GM10248 (cell line): ENCODE data around the gene OR6C1.
"Not testable (repeated sequence)": the region's sequence is repeated elsewhere in the genome, so short reads cannot be mapped to it uniquely, and the experiment has no call there.

Experiments used
- CTCF ChIA-PET: fragments of 300-600 bp; sonication (Branson Sonifier 250); formaldehyde crosslinking; extraction: SDS; loops from one replicate; lab custom pipeline; 2021; ENCODE audit warnings: antibody characterized with exemption; lab: Yijun Ruan, JAX
- POLR2A ChIA-PET: fragments of 350-650 bp; sonication (Branson Sonifier 250); formaldehyde crosslinking; extraction: SDS; loops from one replicate; lab custom pipeline; 2020; ENCODE audit warnings: antibody characterized with exemption; lab: Yijun Ruan, JAX
- DNase-seq: peaks from one replicate; pipeline ENCODE4 v3.0.0; 2012; ENCODE audit errors: extremely low spot score
- TF ChIP-seq, protein P1 (sequence below): IDR thresholded peaks from 2 replicates; pipeline ENCODE4 v1.5.1; 2012; ENCODE audit warnings: mild to moderate bottlenecking, low read depth; ENCODE audit errors: extremely low read depth, missing control alignments, control extremely low read depth

The OR6C1 gene

DNA sequence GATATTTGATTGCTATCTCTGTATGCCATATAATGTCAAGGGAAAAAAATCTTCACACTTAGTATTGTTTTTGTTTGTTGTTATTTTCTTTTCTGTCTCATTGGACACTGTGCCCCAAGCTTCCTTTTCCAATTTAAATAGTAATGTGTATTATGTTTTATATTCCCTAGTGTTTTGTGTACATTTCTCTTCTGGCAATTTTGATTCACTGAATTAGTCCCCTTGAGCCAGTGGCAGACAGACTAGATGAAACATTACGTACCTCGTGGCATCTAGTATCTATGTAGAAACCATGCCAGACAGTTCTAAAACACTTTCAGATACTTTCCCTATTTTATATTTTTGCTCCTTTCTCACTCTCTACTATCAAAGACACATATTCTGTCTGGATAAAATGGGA lies at the start of gene OR6C1:
TSS of gene OR6C1 (plus strand) at position 301 of the 400 bp plus-strand sequence. CDS start 6,257 bp downstream, outside the sequence.
- ChIA-PET CTCF (interaction anchor here (1.5 kb wide), 1 partner anchor 10 kb away, joined by 6 read pairs; no protein-coding TSS in a partner anchor), POLR2A (no interaction called here)
- no peak for DNase-seq
- TF ChIP-seq, protein P1, sequence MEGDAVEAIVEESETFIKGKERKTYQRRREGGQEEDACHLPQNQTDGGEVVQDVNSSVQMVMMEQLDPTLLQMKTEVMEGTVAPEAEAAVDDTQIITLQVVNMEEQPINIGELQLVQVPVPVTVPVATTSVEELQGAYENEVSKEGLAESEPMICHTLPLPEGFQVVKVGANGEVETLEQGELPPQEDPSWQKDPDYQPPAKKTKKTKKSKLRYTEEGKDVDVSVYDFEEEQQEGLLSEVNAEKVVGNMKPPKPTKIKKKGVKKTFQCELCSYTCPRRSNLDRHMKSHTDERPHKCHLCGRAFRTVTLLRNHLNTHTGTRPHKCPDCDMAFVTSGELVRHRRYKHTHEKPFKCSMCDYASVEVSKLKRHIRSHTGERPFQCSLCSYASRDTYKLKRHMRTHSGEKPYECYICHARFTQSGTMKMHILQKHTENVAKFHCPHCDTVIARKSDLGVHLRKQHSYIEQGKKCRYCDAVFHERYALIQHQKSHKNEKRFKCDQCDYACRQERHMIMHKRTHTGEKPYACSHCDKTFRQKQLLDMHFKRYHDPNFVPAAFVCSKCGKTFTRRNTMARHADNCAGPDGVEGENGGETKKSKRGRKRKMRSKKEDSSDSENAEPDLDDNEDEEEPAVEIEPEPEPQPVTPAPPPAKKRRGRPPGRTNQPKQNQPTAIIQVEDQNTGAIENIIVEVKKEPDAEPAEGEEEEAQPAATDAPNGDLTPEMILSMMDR: no peak

DNA sequence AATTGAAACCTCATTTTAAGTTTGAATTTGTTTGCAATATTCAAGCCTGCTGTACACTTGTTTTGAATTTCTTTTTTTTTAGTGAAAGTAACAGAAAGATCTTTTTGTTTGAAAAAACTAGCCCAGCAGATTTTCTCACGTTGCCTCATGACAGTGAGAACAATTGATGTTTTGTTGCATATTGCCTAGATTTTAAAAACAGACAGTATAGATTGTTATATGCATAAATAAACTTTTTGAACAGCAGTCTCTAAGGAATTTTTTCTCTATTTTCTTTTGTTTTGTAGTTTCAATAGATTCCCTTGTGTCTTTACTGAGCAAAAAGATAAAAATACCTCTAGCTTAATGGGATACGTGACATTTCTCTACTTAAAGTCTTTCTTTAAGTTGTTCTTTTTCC lies 33.2 kb upstream of the OR6C1 start:
- ChIA-PET CTCF (no interaction called here), POLR2A (no interaction called here)
- TF ChIP-seq, protein P1: no peak
- no peak for DNase-seq

DNA sequence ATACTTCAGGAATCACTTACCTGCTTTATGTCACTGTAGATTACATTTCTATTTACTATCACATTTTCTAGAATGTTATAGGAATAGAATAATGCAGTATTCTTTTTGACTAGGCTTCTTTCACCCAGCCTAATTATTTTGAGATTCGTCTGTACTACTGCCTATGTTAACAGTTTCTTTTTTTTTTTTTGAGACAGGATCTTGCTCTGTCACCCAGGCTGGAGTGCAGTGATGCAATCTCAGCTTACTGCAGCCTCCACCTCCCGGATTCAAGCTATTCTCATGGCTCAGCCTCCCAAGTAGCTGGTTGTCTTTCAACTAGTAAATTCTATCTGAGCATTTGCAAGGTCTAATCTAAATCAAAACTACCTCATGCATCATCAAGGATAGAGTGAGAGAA lies 24.1 kb upstream of the OR6C1 start:
- ChIA-PET POLR2A (no interaction called here), CTCF (no interaction called here)
- TF ChIP-seq, protein P1: no peak
- DNase-seq: no peak

DNA sequence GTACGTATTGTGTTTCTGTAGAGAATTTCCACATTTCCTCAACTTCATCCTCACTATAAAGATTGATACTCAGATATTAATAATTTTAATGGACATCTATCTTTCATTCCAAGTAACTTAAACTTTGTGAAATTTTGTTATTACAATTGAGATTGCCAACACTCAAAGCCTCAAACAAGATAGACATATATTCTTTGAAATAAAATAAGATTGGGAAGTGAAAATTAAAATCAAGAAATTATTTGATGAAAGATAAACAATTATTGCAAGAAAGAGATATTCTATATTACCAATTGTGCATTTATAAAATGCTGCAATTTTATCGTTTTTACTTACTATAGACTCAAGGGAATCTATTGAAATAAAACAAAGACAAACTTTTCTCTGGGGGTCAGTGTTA lies 17.7 kb upstream of the OR6C1 start, which contains the start of gene OR6C6:
TSS of gene OR6C6 (minus strand) at position 101 of the 400 bp plus-strand sequence. CDS start 1,337 bp downstream, outside the sequence.
- TF ChIP-seq, protein P1: no peak
- ChIA-PET CTCF (no interaction called here), POLR2A (no interaction called here)
- DNase-seq: no peak

DNA sequence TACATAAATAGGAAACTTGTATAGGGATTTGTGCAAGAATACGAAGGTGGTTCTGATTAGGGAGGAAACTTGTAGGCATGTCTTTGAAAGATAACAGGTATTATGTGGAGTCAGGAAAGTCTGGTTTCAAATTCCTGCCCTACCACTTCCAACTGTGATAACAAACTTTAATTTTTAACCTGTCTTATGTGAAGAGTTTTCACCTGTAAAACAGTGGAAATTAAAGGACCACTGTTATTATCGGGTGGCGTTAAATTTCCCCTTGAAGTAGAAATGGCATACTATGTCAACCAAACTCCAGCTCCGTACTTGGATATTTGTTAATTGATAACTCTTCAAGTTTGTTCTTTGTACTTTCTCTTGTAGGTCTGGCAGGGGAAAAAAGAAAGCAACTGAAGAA lies 6.1 kb downstream of the OR6C1 start:
- DNase-seq: no peak
- CTCF ChIA-PET: no interaction called here
- POLR2A ChIA-PET: no interaction called here
- TF ChIP-seq, protein P1: no peak

DNA sequence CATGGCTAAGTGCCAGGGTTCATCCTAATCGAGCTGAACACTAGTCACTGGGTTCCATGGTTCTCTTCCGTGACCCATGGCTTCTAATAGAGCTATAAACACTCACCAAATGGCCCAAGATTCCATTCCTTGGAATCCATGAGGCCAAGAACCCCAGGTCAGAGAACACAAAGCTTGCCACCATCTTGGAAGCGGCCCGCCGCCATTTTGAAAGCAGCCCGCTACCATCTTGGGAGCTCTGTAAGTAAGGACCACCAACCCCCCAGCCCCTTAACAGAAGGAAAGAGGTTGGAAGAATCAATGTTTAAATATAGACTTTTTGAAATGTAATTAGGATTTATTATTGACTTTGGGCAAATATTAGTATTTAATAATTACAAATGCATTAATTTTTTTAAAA lies 11.7 kb downstream of the OR6C1 start:
- DNase-seq, POLR2A ChIA-PET: not testable (repeated sequence)
- CTCF ChIA-PET: interaction anchor here (1.3 kb wide), 1 partner anchor 9 kb away, joined by 4 read pairs; no protein-coding TSS in a partner anchor

DNA sequence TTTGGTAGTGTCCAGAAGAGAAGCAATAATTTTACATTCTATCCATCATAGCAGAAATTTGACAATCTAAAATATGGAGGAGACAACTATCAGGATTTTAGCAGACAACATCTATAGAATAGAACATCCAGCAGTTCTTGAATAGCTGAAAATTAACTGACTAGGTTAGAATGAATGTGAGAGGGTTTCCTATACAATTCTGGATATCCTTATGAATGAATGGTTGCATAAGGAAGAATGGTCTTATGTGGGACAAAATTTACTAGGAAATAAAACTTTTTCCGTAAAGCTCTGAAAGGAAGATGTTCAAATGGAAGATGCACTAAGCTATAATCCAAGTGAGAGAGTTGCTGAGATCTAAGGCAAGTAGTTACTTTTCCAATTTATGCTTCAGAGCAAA lies 16.3 kb downstream of the OR6C1 start, which contains the start of gene OR6C3:
TSS of gene OR6C3 (plus strand) at position 301 of the 400 bp plus-strand sequence. CDS start 955 bp downstream, outside the sequence.
- DNase-seq: no peak
- CTCF ChIA-PET: no interaction called here
- POLR2A ChIA-PET: no interaction called here
- TF ChIP-seq, protein P1: no peak
